GM20000 (cell line): ENCODE results near the gene GALNT15.

Experiments used
- DNase-seq: peaks from one replicate; pipeline ENCODE4 v3.0.0; 2012; ENCODE audit warnings: low spot score
- TF ChIP-seq, protein P1 (sequence below): IDR thresholded peaks from 2 replicates; pipeline ENCODE4 v1.5.1; 2012; ENCODE audit warnings: mild to moderate bottlenecking, control low read depth; ENCODE audit errors: extremely low read depth, missing control alignments

Gene GALNT15

DNA sequence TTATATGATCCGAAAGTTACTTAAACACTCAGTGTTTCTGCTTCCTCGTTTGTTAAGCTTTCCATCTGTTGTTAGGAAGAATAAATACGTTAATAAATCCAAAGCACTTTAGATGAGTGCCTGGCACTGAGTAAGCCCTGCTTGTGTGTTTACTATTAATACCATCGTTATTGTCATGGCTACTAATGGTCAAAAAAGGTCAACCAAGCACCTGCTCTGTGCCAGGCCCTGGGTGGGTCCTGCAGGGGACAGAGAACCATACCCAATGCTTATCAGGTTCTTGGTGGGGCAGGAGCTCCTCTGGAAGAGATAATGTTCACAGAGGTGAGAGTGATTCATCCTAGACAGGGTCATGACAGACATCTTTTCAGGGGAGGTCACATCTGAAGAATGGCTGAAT, 39.9 kb downstream of the GALNT15 start:
- DNase-seq: no peak
- TF ChIP-seq, protein P1, sequence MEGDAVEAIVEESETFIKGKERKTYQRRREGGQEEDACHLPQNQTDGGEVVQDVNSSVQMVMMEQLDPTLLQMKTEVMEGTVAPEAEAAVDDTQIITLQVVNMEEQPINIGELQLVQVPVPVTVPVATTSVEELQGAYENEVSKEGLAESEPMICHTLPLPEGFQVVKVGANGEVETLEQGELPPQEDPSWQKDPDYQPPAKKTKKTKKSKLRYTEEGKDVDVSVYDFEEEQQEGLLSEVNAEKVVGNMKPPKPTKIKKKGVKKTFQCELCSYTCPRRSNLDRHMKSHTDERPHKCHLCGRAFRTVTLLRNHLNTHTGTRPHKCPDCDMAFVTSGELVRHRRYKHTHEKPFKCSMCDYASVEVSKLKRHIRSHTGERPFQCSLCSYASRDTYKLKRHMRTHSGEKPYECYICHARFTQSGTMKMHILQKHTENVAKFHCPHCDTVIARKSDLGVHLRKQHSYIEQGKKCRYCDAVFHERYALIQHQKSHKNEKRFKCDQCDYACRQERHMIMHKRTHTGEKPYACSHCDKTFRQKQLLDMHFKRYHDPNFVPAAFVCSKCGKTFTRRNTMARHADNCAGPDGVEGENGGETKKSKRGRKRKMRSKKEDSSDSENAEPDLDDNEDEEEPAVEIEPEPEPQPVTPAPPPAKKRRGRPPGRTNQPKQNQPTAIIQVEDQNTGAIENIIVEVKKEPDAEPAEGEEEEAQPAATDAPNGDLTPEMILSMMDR: no peak

DNA sequence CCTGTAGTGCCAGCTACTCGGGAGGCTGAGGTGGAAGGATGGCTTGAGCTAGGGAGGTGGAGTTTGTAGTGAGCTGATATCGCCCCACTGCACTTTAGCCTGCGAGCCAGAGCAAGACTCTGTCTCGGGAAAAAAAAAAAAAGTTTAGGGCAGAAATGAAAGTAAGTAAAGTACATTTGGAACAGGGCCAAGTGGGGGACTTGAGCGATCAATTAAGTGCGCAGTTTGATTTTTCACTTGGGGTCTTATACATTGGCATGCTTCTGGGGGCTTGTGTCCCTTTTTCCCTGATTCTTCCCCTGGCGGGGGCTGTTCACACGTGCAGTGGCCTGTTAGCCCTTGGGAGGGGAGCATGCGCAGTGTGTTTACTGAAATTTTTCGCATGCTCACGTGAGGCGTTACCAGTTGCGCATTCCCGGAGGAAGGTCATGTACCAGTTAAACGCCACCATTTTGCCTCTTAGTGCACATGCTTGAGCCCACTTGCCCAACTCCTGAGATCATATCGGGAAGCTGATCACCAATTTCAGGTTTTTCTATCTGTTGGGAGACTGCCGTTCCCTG, 42.0 kb downstream of the GALNT15 start:
- TF ChIP-seq, protein P1: no peak
- no peak for DNase-seq

DNA sequence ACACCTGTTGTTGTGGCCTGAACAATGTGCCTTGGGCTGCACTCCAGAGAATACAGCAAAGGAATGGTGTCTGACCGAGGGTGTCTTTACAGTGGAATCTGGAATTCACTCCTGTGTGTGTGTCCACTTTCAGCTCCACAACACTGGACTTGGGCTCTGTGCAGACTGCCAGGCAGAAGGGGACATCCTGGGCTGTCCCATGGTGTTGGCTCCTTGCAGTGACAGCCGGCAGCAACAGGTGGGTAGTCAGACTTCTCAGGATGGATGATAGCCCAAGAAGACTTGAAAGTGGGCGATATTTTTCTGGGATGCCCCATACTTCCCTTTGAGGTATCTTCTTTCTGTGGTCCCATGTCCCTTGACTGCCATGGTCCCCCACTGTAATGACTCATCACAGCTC, 45.3 kb downstream of the GALNT15 start:
- DNase-seq: no peak
- TF ChIP-seq, protein P1: no peak

DNA sequence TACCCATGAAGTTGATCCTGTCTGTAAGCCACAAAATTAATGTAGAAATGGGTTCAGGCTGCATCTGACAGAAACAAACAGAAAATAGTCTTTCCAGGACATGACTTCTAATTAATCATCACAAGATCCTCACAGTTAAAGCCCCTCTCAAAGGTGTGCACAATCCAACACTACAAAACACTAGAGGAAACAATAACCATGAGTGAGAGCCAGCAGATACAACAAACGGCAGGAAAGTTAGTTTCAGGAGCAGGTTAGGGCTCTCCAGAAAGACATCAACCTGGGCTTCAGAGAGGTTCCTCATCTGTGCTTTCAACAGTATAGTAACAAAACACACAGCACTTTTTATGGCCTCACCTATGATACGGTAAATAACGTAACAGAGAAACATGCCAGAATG, 47.5 kb downstream of the GALNT15 start:
- no peak for DNase-seq

DNA sequence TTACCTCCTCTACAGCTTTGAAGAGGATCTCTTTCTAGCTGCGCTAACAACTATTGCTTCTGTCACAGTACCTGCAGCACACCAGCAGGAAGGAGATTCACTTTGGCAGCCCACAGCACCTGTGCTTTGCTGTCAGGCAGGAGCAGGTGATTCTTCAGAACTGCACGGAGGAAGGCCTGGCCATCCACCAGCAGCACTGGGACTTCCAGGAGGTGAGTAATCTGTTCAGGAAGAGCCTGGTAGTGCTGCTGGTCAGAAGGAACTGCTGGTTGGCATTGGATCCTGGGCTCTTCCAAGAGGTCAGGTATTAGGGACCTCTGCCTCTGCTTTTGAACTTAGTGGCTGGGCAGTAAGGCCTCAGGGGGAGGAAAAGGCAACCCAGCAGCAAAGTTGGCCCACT, 48.1 kb downstream of the GALNT15 start:
- TF ChIP-seq, protein P1: no peak
- no peak for DNase-seq

More for the DNA sequence above, 47.5 kb downstream of the GALNT15 start:
- TF ChIP-seq, protein P1: no peak

DNA sequence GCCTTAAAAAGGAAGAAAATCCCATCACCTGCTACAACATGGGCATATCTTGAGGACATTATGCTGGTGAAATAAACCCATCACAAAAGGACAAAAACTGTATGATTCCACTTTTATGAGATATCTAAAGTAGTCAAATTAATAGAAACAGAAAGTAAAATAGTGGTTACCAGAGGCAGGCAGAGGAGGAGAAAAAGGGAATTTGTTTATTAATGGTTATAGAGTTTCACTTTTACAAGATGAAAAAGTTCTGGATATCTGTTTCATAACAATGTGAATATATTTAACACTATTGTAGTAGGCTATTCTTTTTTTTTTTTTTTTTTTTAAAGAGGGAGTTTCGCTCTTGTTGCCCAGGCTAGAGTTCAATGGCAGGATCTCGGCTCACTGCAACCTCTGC, 49.8 kb downstream of the GALNT15 start:
- TF ChIP-seq, protein P1: no peak

DNA sequence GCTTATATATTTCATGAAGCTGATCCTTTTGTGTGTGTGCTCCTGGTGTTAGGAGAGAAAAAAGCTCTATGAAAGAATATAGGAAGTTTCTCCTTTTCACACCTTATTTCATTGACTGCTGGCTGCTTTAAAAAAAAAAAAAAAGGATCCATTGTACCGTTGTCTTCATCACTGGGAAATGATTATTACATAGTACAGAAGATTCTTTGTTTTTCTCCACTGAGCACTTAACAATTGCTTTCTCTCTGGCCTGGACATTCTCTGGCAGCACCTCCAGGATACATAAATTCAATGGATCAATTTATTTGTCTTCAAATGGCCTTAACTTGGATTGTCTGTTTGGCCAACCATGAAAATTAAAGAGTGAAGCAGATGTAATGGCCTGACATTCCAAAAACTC, 53.1 kb downstream of the GALNT15 start:
- no peak for DNase-seq

More for the DNA sequence above, 49.8 kb downstream of the GALNT15 start:
- no peak for DNase-seq

More for the DNA sequence above, 53.1 kb downstream of the GALNT15 start:
- TF ChIP-seq, protein P1: no peak
